PC-3 (cell line): ENCODE data around the gene CHAD.

Source experiments
- EZH2 ChIP-seq: fragments of 300-600 bp; sonication (generic); IDR thresholded peaks from one replicate; pipeline ENCODE4 v1.6.1; 2017; ENCODE audit warnings: antibody characterized with exemption, mild to moderate bottlenecking, low read length; ENCODE audit not compliant: unreplicated experiment
- EZH2phosphoT487 ChIP-seq: fragments of 300-600 bp; sonication (generic); IDR thresholded peaks from 2 replicates; pipeline ENCODE4 v1.6.1; 2018; ENCODE audit warnings: mild to moderate bottlenecking, antibody characterized with exemption, low read length, borderline replicate concordance
- TF ChIP-seq, protein P1 (sequence below): fragments of 300-600 bp; sonication (generic); conservative IDR thresholded peaks from 2 replicates; pipeline ENCODE4 v1.5.1; 2017; ENCODE audit warnings: antibody characterized with exemption, low read depth, mild to moderate bottlenecking, low read length

DNA sequence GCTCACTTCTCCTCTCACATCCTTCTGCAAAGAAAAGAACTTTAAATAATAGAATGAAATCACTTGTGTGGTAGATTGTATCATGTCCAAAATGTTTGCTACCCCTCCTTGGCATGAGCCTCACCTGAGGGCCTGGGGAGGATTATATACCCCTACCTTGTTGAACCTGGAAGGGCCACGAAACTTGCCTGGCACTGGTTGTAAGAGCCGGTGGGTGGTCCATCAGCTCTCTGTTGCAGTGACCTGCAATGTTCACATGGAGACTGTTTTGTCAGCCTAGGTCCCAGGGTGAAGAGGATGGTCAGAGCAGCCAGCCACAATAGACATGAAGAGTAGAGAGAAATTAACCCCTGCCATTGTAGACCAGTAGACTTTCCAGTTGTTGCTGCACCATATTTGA lies 20.2 kb upstream of the CHAD start:
- TF ChIP-seq, protein P1, sequence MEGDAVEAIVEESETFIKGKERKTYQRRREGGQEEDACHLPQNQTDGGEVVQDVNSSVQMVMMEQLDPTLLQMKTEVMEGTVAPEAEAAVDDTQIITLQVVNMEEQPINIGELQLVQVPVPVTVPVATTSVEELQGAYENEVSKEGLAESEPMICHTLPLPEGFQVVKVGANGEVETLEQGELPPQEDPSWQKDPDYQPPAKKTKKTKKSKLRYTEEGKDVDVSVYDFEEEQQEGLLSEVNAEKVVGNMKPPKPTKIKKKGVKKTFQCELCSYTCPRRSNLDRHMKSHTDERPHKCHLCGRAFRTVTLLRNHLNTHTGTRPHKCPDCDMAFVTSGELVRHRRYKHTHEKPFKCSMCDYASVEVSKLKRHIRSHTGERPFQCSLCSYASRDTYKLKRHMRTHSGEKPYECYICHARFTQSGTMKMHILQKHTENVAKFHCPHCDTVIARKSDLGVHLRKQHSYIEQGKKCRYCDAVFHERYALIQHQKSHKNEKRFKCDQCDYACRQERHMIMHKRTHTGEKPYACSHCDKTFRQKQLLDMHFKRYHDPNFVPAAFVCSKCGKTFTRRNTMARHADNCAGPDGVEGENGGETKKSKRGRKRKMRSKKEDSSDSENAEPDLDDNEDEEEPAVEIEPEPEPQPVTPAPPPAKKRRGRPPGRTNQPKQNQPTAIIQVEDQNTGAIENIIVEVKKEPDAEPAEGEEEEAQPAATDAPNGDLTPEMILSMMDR: no peak
- TF ChIP-seq EZH2phosphoT487 (no peak), EZH2 (no peak)
